H9 (cell line): ENCODE data around the gene TMEM205. TPM values are rescaled to one million over a fixed set of nuclear protein-coding genes. Genes with fewer than 3 reads are reported as not detected.
"Not testable (repeated sequence)": the region's sequence is repeated elsewhere in the genome, so short reads cannot be mapped to it uniquely, and the experiment has no call there.

ENCODE experiments used
- DNase-seq: peaks from one replicate; pipeline ENCODE4 v3.0.0-alpha.2; 2017
- H2AFZ ChIP-seq: one replicate; pipeline ENCODE4 v1.6.1; 2013; ENCODE audit warnings: mild to moderate bottlenecking, low read length, control low read depth, moderate library complexity
- H2AK5ac ChIP-seq: 2 replicates; pipeline ENCODE4 v1.6.1; 2013; ENCODE audit warnings: low read length, control low read depth, mixed read lengths; ENCODE audit not compliant: insufficient read length
- H2BK120ac ChIP-seq: one replicate; pipeline ENCODE4 v1.6.1; 2013; ENCODE audit warnings: low read depth, mild to moderate bottlenecking, low read length, control low read depth, inconsistent platforms; ENCODE audit not compliant: poor library complexity, severe bottlenecking
- H2BK12ac ChIP-seq: 2 replicates; pipeline ENCODE4 v1.6.1; 2013; ENCODE audit warnings: low read length, control low read depth, mixed read lengths, low read depth; ENCODE audit not compliant: insufficient read length
- H2BK15ac ChIP-seq: 2 replicates; pipeline ENCODE4 v1.6.1; 2013; ENCODE audit warnings: low read depth, low read length, control low read depth
- H2BK20ac ChIP-seq: one replicate; pipeline ENCODE4 v1.6.1; 2013; ENCODE audit warnings: low read depth, mild to moderate bottlenecking, low read length, control low read depth, inconsistent platforms; ENCODE audit not compliant: poor library complexity, severe bottlenecking
- H2BK5ac ChIP-seq: 2 replicates; pipeline ENCODE4 v1.6.1; 2013; ENCODE audit warnings: low read length, control low read depth, mixed read lengths; ENCODE audit not compliant: insufficient read length
- H3K14ac ChIP-seq: 2 replicates; pipeline ENCODE4 v1.6.1; 2013; ENCODE audit warnings: low read length, control low read depth; ENCODE audit not compliant: insufficient read depth
- H3K18ac ChIP-seq: 2 replicates; pipeline ENCODE4 v1.6.1; 2013; ENCODE audit warnings: low read depth, mild to moderate bottlenecking, mixed read lengths, low read length, control low read depth; ENCODE audit not compliant: insufficient read length
- H3K23ac ChIP-seq: 2 replicates; pipeline ENCODE4 v1.6.1; 2013; ENCODE audit warnings: low read length, control low read depth, mixed read lengths, low read depth; ENCODE audit not compliant: insufficient read length
- H3K23me2 ChIP-seq: 2 replicates; pipeline ENCODE4 v1.6.1; 2013; ENCODE audit warnings: low read depth, mild to moderate bottlenecking, mixed read lengths, low read length, control low read depth; ENCODE audit not compliant: insufficient read length, poor library complexity, severe bottlenecking
- H3K27ac ChIP-seq: 2 replicates; pipeline ENCODE4 v1.5.1; 2013; ENCODE audit warnings: low read length, control low read depth, mixed read lengths, low read depth; ENCODE audit not compliant: insufficient read length
- H3K27me3 ChIP-seq: 2 replicates; pipeline ENCODE4 v1.6.1; 2013; ENCODE audit warnings: low read length, control low read depth, inconsistent platforms; ENCODE audit not compliant: insufficient read depth
- H3K4ac ChIP-seq: 2 replicates; pipeline ENCODE4 v1.6.1; 2013; ENCODE audit warnings: low read depth, mild to moderate bottlenecking, control low read depth, inconsistent platforms, low read length, moderate library complexity
- H3K4me1 ChIP-seq: 2 replicates; pipeline ENCODE4 v1.6.1; 2013; ENCODE audit warnings: low read length, control low read depth, inconsistent platforms; ENCODE audit not compliant: insufficient read depth
- H3K4me2 ChIP-seq: 2 replicates; pipeline ENCODE4 v1.6.1; 2013; ENCODE audit warnings: low read length, control low read depth, mixed read lengths; ENCODE audit not compliant: insufficient read length, insufficient read depth
- H3K56ac ChIP-seq: 2 replicates; pipeline ENCODE4 v1.6.1; 2013; ENCODE audit warnings: low read depth, mild to moderate bottlenecking, mixed read lengths, low read length, control low read depth; ENCODE audit not compliant: insufficient read length
- H3K79me1 ChIP-seq: 2 replicates; pipeline ENCODE4 v1.6.1; 2013; ENCODE audit warnings: low read depth, mild to moderate bottlenecking, moderate library complexity, low read length, control low read depth, inconsistent platforms; ENCODE audit not compliant: insufficient read depth, poor library complexity, severe bottlenecking
- H3K79me2 ChIP-seq: 2 replicates; pipeline ENCODE4 v1.6.1; 2013; ENCODE audit warnings: low read length, control low read depth, inconsistent platforms; ENCODE audit not compliant: insufficient read depth
- H3K9ac ChIP-seq: 2 replicates; pipeline ENCODE4 v1.6.1; 2013; ENCODE audit warnings: low read length, control low read depth, mixed read lengths; ENCODE audit not compliant: insufficient read length; ENCODE audit errors: extremely low read depth
- H3K9me3 ChIP-seq: one replicate; pipeline ENCODE4 v1.6.1; 2013; ENCODE audit warnings: low read depth, low read length, inconsistent platforms; ENCODE audit not compliant: control insufficient read depth
- H3T11ph ChIP-seq: one replicate; pipeline ENCODE4 v1.6.1; 2013; ENCODE audit warnings: mild to moderate bottlenecking, low read length, control low read depth, inconsistent platforms
- H4K20me1 ChIP-seq: one replicate; pipeline ENCODE4 v1.6.1; 2013; ENCODE audit not compliant: control insufficient read depth, insufficient read length, insufficient read depth
- H4K5ac ChIP-seq: 2 replicates; pipeline ENCODE4 v1.6.1; 2013; ENCODE audit warnings: low read depth, mild to moderate bottlenecking, mixed read lengths, low read length, control low read depth; ENCODE audit not compliant: insufficient read length
- H4K8ac ChIP-seq: replicated peaks from 2 replicates; pipeline ENCODE4 v1.6.1; 2013; ENCODE audit warnings: low read length, control low read depth, mixed read lengths, low read depth; ENCODE audit not compliant: insufficient read length
- H4K91ac ChIP-seq: 2 replicates; pipeline ENCODE4 v1.6.1; 2013; ENCODE audit warnings: low read depth, mild to moderate bottlenecking, moderate library complexity, mixed read lengths, low read length, control low read depth; ENCODE audit not compliant: insufficient read length
- H3K27ac Mint-ChIP-seq, 3 experiments: 2 replicates in 2 of 3; 3 replicates in 1 of 3; pipeline ENCODE4 v1.8.0; 2020 to 2021; ENCODE audit warnings: mixed read lengths in 3 of 3, mild to moderate bottlenecking in 1 of 3, moderate library complexity in 1 of 3
- H3K27me3 Mint-ChIP-seq: 2 replicates; pipeline ENCODE4 v1.8.0; 2021; ENCODE audit warnings: low read depth, mild to moderate bottlenecking, moderate library complexity, mixed read lengths
- H3K36me3 Mint-ChIP-seq, 3 experiments: 2 replicates in 2 of 3; 3 replicates in 1 of 3; pipeline ENCODE4 v1.8.0; 2020 to 2021; ENCODE audit warnings: low read depth in 3 of 3, mixed read lengths in 3 of 3; ENCODE audit not compliant: insufficient read depth in 1 of 3
- H3K4me1 Mint-ChIP-seq, 2 experiments: 2 replicates each; pipeline ENCODE4 v1.8.0; 2020; ENCODE audit warnings: mixed read lengths in 2 of 2
- H3K4me3 Mint-ChIP-seq, 2 experiments: 2 replicates in 1 of 2; 3 replicates in 1 of 2; pipeline ENCODE4 v1.8.0; 2020 to 2021; ENCODE audit warnings: mild to moderate bottlenecking in 2 of 2, mixed read lengths in 2 of 2, moderate library complexity in 1 of 2
- H3K9me3 Mint-ChIP-seq, 2 experiments: 2 replicates in 1 of 2; 3 replicates in 1 of 2; pipeline ENCODE4 v1.8.0; 2020; ENCODE audit warnings: mild to moderate bottlenecking in 2 of 2, mixed read lengths in 2 of 2, moderate library complexity in 1 of 2
- CTCF ChIP-seq: fragments of 200-600 bp; sonication (generic); conservative IDR thresholded peaks from 3 replicates; pipeline ENCODE4 v1.8.0; 2021; ENCODE audit warnings: antibody characterized with exemption, mild to moderate bottlenecking
- WGBS: extraction: QIAGEN DNeasy Blood & Tissue Kit; methylation state at CpG from one replicate; pipeline ENCODE4 v1.1.7; 2013; ENCODE audit warnings: missing lambda C conversion rate, low lambda C conversion rate, mixed read lengths; ENCODE audit not compliant: insufficient read length; ENCODE audit errors: extremely low coverage; 5-methylcytosine and 5-hydroxymethylcytosine counted together
- total RNA-seq: library from RNA; stranded (reverse); gene quantifications from 2 replicates; pipeline ENCODE4 v1.2.1, GENCODE V29; 2021

TMEM205 gene
- total RNA-seq, 1 experiment from 2014 or later, result 69.7 TPM

GRCh38 chr19:11321191-11322126 is 24.6 kb downstream of the TMEM205 start:
- Histone ChIP-seq H3K18ac (no peak overlapping the region), H3K4me2 (no peak overlapping the region), H2AFZ (no peak overlapping the region), H2BK12ac (no peak overlapping the region), H4K8ac (no peak overlapping the region), H2BK120ac (no peak overlapping the region), H4K91ac (no peak overlapping the region), H3K79me1 (no peaks in the 10 kb centered on the region), H3K9me3 (no peaks in the 10 kb centered on the region), H2BK20ac (no peak overlapping the region), H3K4ac (no peak overlapping the region), H3K27ac (no peak overlapping the region), H3K4me1 (no peaks in the 10 kb centered on the region), H2BK5ac (no peak overlapping the region), H3T11ph (no peak overlapping the region), H3K56ac (no peak overlapping the region), H3K23ac (no peak overlapping the region), H2AK5ac (no peak overlapping the region), H3K23me2 (no peaks in the 10 kb centered on the region), H3K79me2 (no peaks in the 10 kb centered on the region), H2BK15ac (no peak overlapping the region), H3K9ac (no peak overlapping the region), H3K14ac (no peak overlapping the region), H4K5ac (no peak overlapping the region), H3K27me3 (no peaks in the 10 kb centered on the region), H4K20me1 (no peaks in the 10 kb centered on the region)
- Mint-ChIP-seq H3K27me3 (peaks cover 6% of the 10 kb centered on the region; the same call in 1 of the 2 replicates), H3K36me3 (peaks cover 0 to 7% (median 3%) of the 10 kb centered on the region in 3 experiments; a peak in 3 of 7 replicates), H3K27ac (peak overlapping the region in 1 of 3 experiments; percentile 8; a peak in 2 of 7 replicates), H3K4me1 (peaks cover 6 to 11% of the 10 kb centered on the region in 2 experiments), H3K4me3 (no peak overlapping the region; a peak in 1 of 5 replicates), H3K9me3 (no peaks in the 10 kb centered on the region)
- TF ChIP-seq CTCF, result peak; percentile 56
- no peak for DNase-seq
- no CpG with 5 or more reads among the region's 14 CpGs for WGBS

- H3K27me3 Mint-ChIP-seq, H2BK12ac ChIP-seq, H3K14ac ChIP-seq, H3K9me3 ChIP-seq, H3K56ac ChIP-seq, DNase-seq, H3K27ac Mint-ChIP-seq, H3K9me3 Mint-ChIP-seq, H3K4me1 ChIP-seq, H2AFZ ChIP-seq, H3T11ph ChIP-seq, H2BK5ac ChIP-seq, H3K9ac ChIP-seq, H3K23me2 ChIP-seq, H3K36me3 Mint-ChIP-seq, H4K20me1 ChIP-seq, H2AK5ac ChIP-seq, H4K91ac ChIP-seq, H2BK20ac ChIP-seq, H3K4me2 ChIP-seq, H3K4me3 Mint-ChIP-seq, H2BK15ac ChIP-seq, H4K5ac ChIP-seq, H4K8ac ChIP-seq, H3K18ac ChIP-seq, H3K79me1 ChIP-seq, H2BK120ac ChIP-seq, H3K79me2 ChIP-seq, H3K27me3 ChIP-seq, H3K27ac ChIP-seq, H3K23ac ChIP-seq, H3K4ac ChIP-seq: not testable (repeated sequence)
- H3K4me1 Mint-ChIP-seq, result peaks cover 6 to 11% of the 10 kb centered on the region in 2 experiments
- no CpG with 5 or more reads among the region's 9 CpGs for WGBS
Measured at GRCh38 chr19:11320278-11320995, 25.6 kb downstream of the TMEM205 start.
